NCI-H2107 (cell line): ENCODE results near the gene PAF1.

Source experiments
- DNase-seq: peaks from one replicate; lab custom pipeline; 2025; lab: John Stamatoyannopoulos, UW

The PAF1 gene

DNA sequence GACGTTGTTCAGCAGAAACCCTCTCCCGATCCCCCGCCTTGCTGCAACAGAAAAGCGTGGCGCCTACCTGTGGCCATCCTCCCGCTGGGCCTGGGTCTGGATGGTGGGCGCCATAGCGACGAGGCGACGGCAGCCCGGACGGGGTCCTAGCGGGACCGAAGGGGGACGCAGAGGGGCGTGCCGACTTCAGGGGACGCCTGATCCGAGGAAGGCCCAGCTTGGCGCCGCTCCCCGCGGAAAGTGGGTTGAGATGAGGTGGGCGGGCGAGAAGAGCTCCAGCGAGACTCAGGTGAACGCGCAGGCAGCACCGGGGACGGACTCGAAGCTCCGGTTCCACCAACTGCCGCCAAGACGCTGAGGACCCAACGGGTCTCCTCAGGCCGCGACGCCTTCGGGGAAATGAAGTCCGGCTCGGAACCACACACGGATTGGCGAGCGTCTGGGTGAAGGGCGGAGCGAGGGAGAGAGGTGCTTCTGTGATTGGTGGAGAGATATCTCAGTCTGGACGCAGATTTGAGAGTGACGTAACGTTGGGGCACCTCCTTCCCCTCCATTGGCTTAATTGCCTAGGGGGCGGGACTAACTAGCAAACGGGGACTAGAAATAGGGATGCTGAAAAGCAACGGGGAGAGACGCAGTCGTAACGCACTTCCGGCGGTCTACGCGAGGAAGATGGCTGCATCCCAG, at the start of gene PAF1, which contains the start of gene MED29:
Gene PAF1 (minus strand): TSS at position 356 of the 687 bp plus-strand sequence. CDS start 242 bp downstream, at position 114.
Gene MED29 (plus strand): TSS at position 628 of the 687 bp plus-strand sequence. CDS start 45 bp downstream, at position 673.
- peak; percentile 98 for DNase-seq

DNA sequence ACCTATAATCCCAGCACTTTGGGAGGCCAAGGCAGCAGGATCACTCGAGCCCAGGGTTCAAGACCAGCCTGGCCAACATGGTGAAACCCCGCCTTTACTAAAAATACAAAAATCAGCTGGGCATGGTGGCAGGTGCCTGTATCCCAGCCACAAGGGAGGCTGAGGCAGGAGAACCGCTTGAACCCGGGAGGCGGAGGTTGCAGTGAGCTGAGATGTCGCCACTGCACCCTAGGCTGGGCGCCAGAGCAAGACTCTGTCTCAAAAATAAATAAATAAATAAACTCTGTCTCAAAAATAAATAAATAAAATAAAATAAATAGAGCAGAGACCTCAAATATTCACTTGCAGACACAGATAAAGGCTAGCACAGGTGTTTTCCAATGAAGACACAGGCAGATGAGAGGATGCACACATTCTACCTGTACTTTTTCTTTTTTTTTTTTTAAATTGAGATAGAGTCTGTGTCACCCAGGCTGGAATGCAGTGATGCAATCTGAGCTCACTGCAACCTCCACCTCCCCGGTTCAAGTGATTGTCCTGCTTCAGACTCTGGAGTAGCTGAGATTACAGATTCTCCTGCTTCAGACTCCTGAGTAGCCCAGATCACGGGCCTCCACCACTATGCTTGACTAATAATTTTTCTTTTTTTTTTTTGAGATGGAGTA, 47.5 kb upstream of the PAF1 start:
- DNase-seq, result no peak

DNA sequence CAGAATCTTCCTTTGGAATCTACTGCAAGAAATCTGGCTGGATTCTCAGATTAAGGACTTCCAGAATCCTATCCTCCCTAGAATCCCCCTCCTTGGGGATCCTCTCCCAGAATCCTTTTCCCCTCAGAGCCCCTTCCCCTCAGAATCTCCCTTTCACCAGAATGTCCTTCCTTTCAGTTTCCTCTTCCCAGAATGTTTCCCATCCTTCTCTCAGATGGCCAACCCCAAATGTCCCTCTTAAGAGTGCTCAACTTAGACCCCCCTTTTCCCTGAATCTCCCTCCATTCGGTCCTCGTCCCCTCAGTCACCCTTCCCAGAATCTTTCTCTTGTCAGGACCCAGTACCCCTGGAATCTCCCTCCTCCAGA, 45.4 kb upstream of the PAF1 start:
- no peak for DNase-seq

DNA sequence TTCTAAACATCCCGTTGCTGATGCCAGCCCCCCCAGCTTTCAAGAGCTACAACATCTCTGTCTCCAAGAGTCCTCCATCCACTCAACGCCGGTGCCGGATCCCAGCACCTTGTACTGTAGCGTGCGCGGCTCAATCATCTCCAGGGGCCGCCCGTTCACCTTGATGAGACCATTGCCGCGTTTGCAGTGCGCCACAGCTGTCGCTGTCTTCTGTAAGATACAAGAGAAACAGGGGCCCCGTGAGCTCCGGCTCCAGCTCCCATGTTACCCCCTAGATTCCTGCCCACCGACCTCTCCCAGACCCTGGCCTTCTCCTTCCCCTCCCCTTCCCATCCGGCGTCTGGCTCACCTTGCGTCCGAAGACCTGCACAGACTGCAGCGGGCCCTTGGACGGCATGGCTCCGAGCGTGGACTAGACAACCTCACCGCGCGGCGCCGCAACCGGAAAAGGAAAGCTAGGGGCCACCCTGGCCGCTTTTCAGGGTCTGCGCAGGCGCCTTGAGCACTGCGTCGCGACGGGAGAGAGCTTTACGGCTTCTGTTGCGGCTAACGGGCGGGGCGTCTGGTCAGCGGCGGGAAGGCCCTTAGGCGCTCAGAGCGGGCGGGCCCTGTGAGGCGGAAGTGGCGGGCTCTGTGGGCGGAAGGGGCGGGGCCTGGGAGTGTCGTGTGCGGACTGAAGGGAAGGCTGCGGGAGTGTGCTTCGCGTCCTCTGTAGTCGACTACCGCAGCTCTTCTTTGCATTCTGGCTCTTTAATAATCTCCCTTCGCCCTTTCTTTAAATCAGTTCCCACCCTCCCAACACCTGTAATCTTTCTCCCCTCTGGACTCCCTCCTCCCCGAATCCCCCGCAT, 44.8 kb upstream of the PAF1 start, which contains the start of gene RPS16:
Gene RPS16 (minus strand): TSS at position 451 of the 851 bp plus-strand sequence. CDS start 54 bp downstream, at position 397.
- peak; percentile 98 for DNase-seq

DNA sequence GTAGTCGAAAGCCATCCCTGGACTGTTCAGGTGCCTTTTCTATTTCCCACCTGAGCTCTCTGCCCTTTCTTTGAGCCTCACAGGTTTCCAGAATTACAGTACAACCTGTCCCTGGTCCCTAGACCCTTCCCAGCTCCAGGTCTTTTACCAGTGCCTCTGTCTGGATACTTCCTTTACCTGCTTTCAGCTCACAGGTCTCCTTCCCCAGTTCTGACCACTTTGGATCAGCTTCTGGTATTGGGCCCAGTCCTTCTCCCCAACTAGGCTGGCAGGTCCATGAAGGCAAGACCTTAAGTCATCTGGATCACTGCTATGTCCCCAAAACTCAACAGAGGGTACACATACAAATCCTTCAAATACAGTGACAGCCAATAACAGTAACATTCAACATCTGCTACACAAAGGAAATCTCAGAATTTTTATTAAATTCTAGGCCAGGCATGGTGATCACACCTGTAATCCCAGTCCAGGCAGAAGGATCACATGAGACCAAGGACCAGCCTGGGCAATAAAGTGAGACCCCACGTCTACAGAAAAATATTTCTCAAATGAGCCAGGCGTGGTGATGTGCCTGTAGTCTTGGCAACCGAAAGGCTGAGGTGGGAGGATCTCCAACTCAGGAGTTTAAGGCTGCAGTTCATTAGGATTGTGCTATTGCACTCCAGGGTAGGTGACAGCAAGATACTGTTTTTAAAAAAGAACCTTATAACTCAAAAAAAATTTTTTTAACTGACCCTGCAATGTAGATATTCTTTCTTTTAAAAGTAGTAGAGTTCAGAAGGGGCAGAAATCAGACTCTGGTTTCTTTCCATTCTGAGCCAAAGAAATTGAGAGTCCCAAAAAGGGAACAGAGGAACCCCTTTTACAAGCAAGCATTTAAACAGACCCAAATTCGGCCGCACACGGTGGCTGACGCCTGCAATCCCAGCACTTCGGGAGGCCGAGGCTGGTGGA, 43.5 kb upstream of the PAF1 start:
- DNase-seq, result no peak

DNA sequence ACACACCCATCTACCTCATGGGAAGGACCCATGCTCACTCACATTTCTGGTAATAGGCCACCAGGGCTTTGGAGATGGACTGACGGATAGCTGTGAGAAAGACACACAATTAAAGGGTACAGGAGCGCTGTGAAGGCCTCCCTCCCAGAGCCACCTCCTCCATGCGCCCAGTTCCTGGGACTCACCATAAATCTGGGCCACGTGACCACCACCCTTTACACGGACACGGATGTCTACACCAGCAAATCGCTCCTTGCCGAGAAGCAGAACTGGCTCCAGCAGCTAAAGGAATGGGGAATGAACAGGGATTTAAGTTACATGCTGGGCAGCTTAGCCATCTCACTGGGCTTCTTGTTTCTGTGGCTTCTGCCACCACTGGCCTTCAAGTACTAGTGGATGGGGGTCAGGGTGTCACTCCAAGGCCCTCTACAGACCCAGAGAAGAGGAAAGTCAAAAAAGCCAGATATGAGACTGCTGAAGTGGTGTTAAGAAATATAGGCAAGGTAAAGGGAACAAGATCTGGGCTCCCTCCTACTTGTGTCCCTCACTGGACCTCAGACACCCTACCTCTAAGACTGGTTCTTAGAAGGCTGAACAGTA, 42.7 kb upstream of the PAF1 start:
- no peak for DNase-seq

DNA sequence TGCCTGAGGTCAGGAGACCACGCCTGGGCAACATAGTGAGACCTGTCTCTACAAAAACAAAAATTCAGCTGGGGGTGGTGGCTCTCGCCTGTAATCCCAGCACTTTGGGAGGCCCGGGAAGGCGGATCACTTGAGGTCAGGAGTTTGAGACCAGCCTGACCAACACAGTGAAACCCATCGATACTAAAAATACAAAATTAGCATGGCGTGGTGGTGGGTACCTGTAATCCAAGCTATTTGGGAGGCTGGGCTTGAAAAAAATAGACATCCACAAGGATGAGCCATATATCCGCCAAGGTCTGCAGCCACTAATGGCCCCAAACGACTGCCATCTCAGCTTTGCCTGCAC, 41.7 kb upstream of the PAF1 start:
- no peak for DNase-seq

DNA sequence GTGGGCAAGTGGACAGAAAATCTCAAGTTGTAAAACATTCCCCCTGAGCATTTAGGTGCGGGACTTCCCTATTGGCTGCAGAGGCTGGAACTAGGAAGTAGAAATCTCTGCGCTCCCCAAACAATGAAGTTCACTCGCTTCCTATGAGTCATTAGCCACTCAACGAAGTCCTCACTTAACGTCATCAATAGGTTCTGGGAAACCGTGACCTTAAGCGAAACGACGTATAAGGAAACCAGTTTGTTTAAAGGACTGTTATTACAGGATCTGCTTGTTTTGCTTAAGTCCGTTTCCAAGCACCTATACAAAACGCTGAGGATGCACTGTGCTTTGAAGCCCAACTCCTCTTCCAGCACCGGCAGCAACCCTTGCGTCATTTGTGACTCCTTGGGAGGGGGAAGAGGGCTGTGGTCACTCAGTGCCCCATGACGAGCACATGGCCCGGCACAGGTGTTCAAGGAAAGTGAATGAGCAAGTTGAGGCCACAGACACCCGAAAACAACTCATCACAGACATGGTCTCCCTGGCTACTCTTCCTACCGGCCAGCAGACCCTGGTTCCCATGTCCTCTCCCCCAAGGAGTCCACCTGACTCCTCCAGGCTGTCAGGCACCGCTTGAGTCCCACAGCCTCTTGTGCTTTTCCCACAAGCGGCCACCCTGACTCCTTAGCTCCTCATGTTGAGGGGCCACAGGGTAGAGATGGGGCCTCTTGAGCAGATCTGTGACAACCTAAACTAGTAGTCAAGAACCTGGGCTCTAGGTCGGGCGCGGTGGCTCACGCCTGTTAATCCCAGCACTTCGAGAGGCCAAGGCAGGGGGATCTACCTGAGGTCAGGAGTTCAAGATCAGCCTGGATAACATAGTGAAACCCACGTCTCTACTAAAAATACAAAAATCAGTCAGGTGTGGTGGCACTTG, 40.0 kb upstream of the PAF1 start:
- DNase-seq, result no peak

DNA sequence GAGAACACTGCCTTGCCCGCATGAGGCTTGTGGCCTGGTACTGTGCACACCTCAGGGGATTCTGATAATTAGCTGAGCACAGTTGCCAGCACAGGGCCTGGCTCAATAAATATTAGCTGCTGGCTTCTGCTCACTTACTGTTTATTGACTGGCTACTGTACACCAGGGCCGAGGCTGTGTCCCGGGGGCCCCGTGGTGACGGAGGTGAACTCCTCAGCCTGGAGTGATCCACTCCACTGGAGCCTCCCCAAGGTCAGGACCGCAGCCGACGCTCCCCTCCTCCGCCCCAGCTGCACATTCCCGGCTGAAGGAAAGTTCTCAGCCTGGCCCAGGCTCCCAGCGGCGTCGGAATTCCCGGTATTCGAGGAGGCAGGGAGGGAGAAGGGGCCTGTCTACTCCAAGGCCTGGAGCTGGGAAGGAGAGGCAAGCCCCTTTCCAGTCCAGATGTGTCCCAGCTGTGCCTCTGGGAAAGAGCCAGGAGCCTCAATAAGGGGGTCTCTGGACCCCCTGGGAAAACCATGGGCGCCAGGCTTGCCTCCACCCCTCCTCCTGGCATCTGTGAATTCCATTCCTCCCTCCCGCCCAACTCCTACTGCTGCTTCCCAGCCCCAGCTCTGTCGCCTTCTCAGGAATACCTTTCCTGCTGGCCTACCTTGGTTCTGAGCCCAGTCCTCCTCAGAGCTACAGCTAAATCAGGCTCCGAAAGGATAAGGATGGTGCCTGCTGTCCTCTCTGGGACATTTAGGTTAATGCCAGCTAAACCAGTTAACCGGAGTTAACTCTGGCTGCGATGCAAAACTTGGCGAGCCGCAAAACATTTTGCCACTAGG, 37.6 kb upstream of the PAF1 start:
- no peak for DNase-seq

DNA sequence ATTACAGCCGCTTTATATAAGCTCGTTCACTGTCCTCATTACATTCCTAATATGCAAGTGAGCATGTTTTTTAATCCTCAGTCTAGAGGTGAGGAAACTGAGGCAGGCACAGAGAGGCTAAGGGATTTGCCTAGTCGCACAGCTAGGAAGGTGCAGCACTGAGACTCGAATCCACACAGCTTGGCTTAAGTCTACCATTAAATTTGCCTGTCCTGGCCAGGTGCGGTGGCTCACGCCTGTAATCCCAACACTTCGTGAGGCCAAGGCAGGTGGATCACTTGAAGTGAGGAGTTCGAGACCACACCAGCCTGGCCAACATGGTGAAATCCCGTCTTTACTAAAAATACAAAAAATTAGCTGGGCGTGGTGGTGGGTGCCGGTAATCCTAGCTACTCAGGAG, 36.8 kb upstream of the PAF1 start:
- no peak for DNase-seq

DNA sequence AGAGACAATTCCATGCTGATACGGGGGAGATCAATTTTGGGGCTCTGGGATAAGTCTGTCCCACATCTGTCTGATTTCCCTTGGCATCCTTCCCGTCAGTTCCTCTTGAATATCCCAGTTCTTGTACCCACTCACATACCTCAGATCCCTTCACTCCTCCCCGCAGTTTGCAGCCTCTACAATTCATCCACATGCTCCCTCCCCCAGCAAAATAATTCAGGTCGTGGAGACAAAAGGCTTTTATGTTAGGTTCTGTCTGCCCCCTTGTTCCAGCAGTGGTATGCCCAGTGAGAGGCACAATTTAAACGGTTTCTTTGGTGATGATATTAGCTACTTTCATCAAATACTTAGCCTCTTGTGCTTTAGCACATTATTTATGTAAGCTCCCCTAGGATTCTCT, 35.3 kb upstream of the PAF1 start:
- DNase-seq, result no peak

DNA sequence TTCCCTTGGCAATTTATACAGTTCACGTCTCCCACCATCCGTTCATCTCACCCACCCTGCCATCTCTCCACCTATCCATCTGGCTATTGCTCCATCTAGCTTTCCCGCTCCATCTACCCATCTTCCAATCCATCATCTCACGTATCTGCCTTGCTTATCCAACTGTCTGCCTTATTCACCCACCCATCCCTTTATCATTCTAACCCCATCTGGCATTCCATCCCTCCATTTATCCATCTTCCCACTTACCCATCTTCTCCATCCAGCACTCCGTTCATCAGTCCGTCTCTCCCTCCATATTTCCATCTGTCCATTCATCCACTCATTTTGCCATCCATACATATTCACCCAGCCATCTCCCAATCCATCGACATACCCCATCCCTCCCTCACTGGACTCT, 34.8 kb upstream of the PAF1 start:
- no peak for DNase-seq

DNA sequence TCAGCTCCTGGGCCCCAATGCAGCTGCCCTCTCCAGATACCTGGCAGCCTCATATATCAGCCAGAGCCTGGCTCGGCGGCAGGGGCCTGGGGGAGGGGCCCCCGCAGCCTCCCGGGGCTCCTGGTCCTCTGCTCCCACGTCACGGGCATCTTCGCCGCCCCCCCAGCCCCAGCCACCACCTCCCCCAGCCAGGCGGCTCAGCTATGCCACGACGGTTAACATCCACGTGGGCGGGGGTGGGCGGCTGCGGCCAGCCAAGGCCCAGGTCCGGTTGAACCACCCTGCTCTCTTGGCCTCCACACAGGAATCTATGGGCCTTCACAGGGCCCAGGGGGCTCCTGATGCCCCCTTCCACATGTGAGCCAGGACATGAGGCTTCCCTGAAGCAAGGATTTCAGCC, 34.0 kb upstream of the PAF1 start:
- no peak for DNase-seq

DNA sequence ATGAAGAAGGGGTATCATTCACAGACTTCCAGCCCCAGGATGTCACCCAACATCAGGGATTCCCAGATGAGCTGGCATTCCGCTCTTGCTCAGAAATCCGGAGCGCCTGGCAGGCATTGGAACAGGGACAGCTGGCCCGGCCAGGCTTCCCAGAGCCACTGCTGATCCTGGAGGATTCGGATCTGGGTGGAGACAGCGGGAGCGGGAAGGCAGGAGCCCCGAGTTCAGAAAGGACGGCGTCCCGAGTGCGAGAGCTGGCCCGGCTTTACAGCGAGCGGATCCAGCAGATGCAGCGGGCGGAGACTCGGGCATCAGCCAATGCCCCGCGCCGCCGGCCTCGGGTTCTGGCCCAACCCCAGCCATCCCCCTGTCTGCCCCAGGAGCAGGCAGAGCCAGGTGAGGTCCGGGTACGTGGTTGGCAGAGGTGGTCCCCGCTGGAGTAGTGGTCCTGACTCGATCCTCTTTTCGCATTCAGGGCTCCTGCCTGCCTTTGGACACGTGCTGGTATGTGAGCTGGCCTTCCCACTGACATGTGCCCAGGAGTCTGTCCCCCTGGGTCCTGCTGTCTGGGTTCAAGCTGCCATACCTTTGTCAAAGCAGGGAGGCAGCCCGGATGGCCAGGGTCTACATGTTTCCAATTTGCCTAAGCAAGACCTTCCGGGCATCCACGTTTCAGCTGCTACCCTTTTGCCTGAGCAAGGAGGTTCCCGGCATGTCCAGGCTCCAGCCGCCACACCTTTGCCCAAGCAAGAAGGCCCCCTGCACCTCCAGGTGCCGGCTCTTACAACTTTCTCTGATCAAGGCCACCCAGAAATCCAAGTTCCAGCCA, 32.6 kb upstream of the PAF1 start:
- DNase-seq, result no peak

DNA sequence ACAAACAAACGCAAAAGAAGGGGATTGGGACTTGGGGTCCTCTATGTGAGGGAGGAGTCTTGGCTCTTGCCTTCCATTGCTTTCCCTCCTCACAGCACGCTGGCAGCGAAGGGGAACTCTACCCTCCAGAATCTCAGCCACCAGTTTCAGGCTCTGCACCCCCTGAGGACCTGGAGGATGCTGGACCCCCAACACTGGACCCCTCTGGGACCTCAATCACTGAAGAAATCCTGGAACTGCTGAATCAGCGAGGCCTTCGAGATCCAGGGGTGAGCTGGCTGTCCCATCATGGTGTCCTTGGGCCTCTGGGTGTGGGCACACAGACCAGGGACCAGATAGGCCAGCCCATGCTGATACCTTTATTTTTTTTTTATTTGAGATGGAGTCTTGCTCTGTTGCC, 31.1 kb upstream of the PAF1 start:
- DNase-seq, result no peak

DNA sequence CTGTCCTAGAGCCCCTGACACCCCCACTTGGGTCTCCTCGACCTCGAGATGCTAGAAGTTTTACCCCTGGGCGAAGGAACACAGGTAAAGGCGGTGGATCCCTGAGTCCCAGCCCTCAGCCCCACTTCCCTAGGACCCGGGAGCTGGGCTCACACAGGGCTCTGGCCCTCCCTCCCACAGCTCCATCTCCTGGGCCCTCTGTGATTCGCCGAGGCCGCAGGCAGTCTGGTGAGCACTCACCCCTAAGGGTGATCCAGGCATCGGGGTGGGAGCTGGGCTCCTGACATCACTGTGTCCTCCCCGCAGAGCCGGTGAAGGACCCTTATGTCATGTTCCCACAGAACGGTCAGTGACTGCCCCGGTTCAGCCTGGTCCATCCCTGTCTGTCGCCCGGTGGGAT, 29.9 kb upstream of the PAF1 start:
- no peak for DNase-seq

DNA sequence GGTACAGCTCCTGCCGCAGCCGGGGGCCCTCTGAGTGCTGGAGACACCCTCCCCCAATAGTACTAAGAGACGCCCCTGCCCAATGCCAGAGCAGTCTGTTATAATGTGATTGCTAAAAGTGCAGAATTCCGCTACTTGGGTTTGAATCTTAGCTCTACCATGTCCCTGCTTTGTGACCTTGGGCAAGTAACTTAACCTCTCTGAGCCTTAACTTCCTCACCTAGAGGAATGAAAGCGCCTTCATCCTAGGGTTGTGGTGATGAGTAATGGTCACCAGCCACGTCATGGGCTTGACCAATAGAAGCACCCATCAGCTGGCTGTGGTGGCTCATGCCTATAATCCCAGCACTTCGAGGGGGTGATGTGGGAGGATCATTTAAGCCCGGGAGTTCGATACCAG, 28.1 kb upstream of the PAF1 start:
- DNase-seq, result no peak

DNA sequence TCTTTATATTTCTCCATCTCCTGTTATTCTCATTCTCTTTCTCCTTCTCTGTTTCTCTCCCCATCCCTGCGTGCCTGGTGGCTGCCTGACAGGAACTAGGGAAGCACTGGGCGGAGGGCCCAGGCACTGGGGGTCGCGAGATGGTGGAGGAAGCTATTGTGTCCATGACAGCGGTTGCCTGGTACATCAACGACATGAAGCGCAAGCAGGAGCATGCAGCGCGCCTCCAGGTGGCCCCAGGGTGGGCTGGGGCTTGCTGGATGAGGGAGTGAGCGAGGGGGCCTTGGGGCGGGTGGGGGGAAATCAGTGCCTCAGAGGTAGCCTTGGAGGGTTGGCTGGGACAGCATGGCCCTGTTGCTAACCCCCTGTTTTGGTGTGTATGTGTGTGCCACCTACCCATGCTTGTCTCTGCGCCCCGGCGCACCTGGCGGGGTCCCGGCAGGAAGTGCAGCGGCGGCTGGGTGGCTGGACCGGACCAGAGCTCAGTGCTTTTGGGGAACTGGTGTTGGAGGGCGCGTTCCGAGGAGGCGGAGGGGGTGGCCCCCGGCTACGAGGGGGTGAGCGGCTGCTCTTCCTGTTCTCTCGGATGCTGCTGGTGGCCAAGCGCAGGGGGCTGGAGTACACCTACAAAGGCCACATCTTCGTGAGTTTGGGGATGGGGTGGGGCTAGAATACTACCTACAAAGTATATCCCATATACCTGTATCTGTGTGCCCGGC, 26.7 kb upstream of the PAF1 start:
- no peak for DNase-seq
